Measurements from ENCODE around the gene SH3GL3.

The SH3GL3 gene

DNA sequence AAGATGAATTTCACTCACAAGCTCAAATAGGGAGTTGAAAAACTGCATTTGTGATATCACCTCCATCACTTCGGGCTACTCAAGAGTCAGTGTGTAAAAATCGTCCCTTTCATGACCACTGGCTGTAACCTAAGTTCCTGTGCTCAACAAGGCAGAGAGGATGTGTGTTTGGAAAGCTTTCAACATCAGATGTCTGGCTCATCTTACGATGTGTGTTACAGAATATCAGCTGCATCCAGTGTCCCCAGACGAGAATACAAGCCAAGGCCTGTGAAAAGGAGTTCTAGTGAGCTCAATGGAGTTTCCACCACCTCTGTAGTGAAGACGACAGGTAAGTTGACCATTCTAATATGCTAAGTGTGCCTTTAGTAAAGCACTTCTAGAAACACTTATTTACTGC is 141.3 kb downstream of the SH3GL3 start:
- TF ChIP-seq, protein P1, sequence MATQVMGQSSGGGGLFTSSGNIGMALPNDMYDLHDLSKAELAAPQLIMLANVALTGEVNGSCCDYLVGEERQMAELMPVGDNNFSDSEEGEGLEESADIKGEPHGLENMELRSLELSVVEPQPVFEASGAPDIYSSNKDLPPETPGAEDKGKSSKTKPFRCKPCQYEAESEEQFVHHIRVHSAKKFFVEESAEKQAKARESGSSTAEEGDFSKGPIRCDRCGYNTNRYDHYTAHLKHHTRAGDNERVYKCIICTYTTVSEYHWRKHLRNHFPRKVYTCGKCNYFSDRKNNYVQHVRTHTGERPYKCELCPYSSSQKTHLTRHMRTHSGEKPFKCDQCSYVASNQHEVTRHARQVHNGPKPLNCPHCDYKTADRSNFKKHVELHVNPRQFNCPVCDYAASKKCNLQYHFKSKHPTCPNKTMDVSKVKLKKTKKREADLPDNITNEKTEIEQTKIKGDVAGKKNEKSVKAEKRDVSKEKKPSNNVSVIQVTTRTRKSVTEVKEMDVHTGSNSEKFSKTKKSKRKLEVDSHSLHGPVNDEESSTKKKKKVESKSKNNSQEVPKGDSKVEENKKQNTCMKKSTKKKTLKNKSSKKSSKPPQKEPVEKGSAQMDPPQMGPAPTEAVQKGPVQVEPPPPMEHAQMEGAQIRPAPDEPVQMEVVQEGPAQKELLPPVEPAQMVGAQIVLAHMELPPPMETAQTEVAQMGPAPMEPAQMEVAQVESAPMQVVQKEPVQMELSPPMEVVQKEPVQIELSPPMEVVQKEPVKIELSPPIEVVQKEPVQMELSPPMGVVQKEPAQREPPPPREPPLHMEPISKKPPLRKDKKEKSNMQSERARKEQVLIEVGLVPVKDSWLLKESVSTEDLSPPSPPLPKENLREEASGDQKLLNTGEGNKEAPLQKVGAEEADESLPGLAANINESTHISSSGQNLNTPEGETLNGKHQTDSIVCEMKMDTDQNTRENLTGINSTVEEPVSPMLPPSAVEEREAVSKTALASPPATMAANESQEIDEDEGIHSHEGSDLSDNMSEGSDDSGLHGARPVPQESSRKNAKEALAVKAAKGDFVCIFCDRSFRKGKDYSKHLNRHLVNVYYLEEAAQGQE (IDR thresholded peaks at IDR 0.05; ENCODE audit: insufficient read depth in 1 of 2, low read depth in 2 of 2, low read length in 2 of 2): no peak
- no peak for TF ChIP-seq FOXP2 (optimal IDR thresholded peaks at IDR 0.05; ENCODE audit: borderline replicate concordance, extremely low read depth, extremely low read length, insufficient read depth)
- TF ChIP-seq POLR2AphosphoS5 (IDR thresholded peaks at IDR 0.05; ENCODE audit: low read depth, low read length): no peak
- TF ChIP-seq SIN3A (IDR thresholded peaks at IDR 0.05; ENCODE audit: borderline replicate concordance, insufficient read depth, low read length): no peak
- no peak for TF ChIP-seq TAF1 (IDR thresholded peaks at IDR 0.05; ENCODE audit: borderline replicate concordance, insufficient read depth, low read length)

DNA sequence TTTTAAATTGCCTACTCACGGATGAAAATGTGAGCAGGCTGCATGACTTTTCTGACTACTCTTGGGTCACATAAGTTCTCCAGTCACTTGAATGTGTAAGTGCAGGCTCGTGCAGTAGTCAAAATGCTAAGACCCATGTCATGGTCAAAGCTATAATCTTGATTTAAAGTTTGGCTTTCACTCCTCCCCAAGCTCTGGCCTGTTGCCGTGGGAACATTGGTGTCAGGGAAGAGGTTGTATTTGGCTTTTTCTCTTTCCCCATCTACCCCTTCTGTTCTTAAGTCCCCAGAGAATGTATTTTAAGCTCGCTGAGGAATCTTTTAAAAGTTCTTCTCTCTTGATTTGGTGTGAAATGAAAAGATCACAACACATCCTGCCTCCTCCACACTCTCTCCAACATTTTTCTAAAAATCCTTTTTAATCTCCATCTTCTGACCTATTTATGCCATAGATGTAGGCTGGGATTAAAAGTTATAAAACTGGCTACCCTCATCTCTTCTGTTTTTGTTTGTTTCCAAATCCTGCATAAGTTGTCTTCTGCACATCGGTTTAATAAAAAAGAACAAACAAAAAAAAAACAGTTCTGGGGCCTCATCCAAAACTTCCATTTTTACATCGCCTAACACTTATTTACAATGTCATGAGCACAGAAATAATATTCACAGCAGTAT is 145.4 kb downstream of the SH3GL3 start:
- TF ChIP-seq TAF1 (IDR thresholded peaks at IDR 0.05; ENCODE audit: borderline replicate concordance, insufficient read depth, low read length): no peak
- TF ChIP-seq SIN3A (IDR thresholded peaks at IDR 0.05; ENCODE audit: borderline replicate concordance, insufficient read depth, low read length): no peak
- TF ChIP-seq POLR2AphosphoS5 (IDR thresholded peaks at IDR 0.05; ENCODE audit: low read depth, low read length): no peak
- TF ChIP-seq FOXP2 (optimal IDR thresholded peaks at IDR 0.05; ENCODE audit: borderline replicate concordance, extremely low read depth, extremely low read length, insufficient read depth): no peak
- TF ChIP-seq, protein P1 (IDR thresholded peaks at IDR 0.05; ENCODE audit: insufficient read depth in 1 of 2, low read depth in 2 of 2, low read length in 2 of 2): no peak

DNA sequence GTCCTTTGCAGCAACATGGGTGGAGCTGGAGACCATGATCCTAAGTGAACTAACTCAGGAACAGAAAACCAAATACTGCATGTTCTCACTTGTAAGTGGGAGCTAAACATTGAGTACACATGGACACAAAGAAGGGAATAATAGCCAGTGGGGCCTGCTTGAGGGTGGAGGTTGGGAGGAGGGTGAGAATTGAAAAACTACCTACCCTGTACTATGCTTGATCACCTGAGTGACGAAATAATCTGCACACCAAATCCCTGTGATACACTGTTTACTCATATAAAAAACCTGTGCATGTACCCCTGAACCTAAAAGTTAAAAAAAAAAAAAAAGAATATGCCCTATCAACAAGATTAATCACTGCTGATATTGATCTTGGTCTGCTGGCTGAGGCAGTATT is 148.1 kb downstream of the SH3GL3 start:
- TF ChIP-seq POLR2AphosphoS5 (IDR thresholded peaks at IDR 0.05; ENCODE audit: low read depth, low read length) (no peak), TAF1 (IDR thresholded peaks at IDR 0.05; ENCODE audit: borderline replicate concordance, insufficient read depth, low read length) (no peak), FOXP2 (optimal IDR thresholded peaks at IDR 0.05; ENCODE audit: borderline replicate concordance, extremely low read depth, extremely low read length, insufficient read depth) (no peak), SIN3A (IDR thresholded peaks at IDR 0.05; ENCODE audit: borderline replicate concordance, insufficient read depth, low read length) (no peak)
- TF ChIP-seq, protein P1 (IDR thresholded peaks at IDR 0.05; ENCODE audit: insufficient read depth in 1 of 2, low read depth in 2 of 2, low read length in 2 of 2): no peak

DNA sequence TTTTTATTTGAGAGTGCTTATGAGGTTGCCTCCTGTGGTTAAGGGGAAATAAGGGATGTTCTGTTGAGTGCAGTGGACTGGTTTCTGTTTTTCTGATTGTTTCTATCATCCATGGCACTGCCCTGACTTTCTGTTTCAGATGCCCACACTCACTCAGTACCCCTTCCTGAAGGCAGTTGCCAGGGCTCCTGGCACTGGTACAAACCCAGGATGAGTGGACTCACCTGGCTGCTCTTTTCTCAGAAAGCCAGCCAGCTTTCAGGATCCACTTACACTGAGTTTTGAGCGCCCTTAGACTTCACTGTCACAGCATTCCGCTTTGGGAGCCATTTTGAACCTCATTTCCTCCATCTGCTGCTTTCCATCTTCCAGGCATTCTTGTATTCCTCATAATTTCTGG is 150.9 kb downstream of the SH3GL3 start:
- no peak for TF ChIP-seq POLR2AphosphoS5 (IDR thresholded peaks at IDR 0.05; ENCODE audit: low read depth, low read length)
- TF ChIP-seq SIN3A (IDR thresholded peaks at IDR 0.05; ENCODE audit: borderline replicate concordance, insufficient read depth, low read length): no peak
- no peak for TF ChIP-seq TAF1 (IDR thresholded peaks at IDR 0.05; ENCODE audit: borderline replicate concordance, insufficient read depth, low read length)
- TF ChIP-seq, protein P1 (IDR thresholded peaks at IDR 0.05; ENCODE audit: insufficient read depth in 1 of 2, low read depth in 2 of 2, low read length in 2 of 2): no peak
- no peak for TF ChIP-seq FOXP2 (optimal IDR thresholded peaks at IDR 0.05; ENCODE audit: borderline replicate concordance, extremely low read depth, extremely low read length, insufficient read depth)

Measured in PFSK-1 (cell line).